Breast epithelium (tissue), 3 donors: ENCODE data around the gene CTXN1.

Source experiments
- CTCF ChIP-seq, 3 donors: fragments of 450-650 bp; IDR thresholded peaks; one replicate each; pipeline ENCODE4 v1.5.1; 2016 to 2017; ENCODE audit warnings: antibody characterized with exemption in 3 of 3, mild to moderate bottlenecking in 3 of 3, moderate library complexity in 3 of 3
- POLR2A ChIP-seq: fragments of 450-650 bp; IDR thresholded peaks from one replicate; pipeline ENCODE4 v1.6.1; 2016; ENCODE audit warnings: antibody characterized with exemption, mild to moderate bottlenecking, moderate library complexity

- TF ChIP-seq POLR2A (no peak), CTCF (IDR thresholded peaks at IDR 0.05) (no peak)
Measured at GRCh38 chr19:7910321-7911161, 15.4 kb downstream of the CTXN1 start.
